Subcutaneous adipose tissue (tissue), 4 donors: ENCODE measurements around the gene CSNK2B. TPM values are rescaled to one million over a fixed set of nuclear protein-coding genes. Genes with fewer than 3 reads are reported as not detected.

Experiments used
- total RNA-seq, 4 donors: library from RNA; depleted of rRNA; stranded (reverse); fragments of >200 nt; gene quantifications; one replicate each; pipeline ENCODE4 v1.1.0, GENCODE V29; 2016
- TF ChIP-seq, protein P1 (sequence below): fragments of 450-650 bp; IDR thresholded peaks from one replicate; pipeline ENCODE4 v1.5.1; 2016; ENCODE audit warnings: low read depth, mild to moderate bottlenecking, control low read depth, antibody characterized with exemption, moderate library complexity

Gene CSNK2B
- total RNA-seq, 4 donors from 2014 or later = 146 to 170 (median 165) TPM

DNA sequence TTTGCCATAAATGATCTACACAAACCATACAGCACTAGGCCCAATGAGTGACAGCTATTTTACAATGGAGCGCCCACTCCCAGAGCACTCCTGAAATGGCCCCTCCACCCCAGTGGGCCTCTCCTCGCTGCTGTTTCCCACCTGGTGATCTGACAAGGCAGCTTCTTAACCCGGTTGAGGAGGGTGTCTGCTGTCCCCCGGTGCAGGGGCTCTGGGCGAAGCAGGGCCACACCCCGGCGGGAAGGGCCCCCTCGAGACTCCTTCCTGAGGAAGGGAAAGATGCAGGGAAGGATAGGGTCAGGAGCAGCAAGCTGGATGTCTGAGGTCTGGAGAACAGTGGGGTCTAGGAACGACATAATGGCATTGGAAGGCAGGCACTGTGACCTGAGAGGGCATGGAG is 27.0 kb downstream of the CSNK2B start:
- TF ChIP-seq, protein P1, sequence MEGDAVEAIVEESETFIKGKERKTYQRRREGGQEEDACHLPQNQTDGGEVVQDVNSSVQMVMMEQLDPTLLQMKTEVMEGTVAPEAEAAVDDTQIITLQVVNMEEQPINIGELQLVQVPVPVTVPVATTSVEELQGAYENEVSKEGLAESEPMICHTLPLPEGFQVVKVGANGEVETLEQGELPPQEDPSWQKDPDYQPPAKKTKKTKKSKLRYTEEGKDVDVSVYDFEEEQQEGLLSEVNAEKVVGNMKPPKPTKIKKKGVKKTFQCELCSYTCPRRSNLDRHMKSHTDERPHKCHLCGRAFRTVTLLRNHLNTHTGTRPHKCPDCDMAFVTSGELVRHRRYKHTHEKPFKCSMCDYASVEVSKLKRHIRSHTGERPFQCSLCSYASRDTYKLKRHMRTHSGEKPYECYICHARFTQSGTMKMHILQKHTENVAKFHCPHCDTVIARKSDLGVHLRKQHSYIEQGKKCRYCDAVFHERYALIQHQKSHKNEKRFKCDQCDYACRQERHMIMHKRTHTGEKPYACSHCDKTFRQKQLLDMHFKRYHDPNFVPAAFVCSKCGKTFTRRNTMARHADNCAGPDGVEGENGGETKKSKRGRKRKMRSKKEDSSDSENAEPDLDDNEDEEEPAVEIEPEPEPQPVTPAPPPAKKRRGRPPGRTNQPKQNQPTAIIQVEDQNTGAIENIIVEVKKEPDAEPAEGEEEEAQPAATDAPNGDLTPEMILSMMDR = no peak

DNA sequence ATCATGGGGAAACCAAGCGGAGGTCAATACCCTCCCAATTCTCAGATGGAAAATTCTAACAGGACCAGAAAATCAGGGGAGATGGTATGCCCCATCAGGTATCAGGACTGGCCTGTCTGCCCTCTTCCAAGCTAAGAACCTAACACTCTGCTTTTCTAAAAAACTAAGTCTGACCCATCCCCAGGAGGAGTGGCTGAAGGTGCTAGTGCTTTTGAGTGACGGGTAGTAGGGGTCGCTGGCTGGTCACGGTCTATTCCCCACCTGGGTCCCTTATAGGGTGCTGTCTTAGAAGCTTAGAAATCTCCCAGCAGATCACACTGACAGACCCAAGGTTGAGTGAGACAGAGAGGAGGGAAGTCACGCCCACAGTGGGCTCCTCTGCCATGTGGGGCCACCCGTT is 27.7 kb downstream of the CSNK2B start:
- TF ChIP-seq, protein P1 = no peak

DNA sequence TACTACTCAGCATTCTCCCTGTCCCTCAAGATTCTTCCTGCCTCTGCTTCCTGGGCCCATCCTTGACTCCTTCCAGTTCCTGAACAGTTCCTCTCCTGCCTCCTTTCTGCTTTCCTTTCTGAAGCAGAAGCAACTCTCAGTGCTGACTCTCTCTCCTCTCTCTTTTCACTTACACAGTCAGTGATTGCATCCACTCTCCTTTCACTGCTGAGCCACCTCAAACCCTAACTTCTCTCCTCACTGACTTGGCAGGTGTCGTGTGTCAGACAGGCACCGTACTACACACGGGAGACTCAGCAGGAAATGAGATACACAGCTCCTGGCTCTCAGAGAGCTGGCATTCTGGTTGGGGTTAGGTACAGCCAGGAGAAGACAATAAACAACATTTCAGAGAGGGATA is 31.7 kb downstream of the CSNK2B start:
- TF ChIP-seq, protein P1 = no peak

DNA sequence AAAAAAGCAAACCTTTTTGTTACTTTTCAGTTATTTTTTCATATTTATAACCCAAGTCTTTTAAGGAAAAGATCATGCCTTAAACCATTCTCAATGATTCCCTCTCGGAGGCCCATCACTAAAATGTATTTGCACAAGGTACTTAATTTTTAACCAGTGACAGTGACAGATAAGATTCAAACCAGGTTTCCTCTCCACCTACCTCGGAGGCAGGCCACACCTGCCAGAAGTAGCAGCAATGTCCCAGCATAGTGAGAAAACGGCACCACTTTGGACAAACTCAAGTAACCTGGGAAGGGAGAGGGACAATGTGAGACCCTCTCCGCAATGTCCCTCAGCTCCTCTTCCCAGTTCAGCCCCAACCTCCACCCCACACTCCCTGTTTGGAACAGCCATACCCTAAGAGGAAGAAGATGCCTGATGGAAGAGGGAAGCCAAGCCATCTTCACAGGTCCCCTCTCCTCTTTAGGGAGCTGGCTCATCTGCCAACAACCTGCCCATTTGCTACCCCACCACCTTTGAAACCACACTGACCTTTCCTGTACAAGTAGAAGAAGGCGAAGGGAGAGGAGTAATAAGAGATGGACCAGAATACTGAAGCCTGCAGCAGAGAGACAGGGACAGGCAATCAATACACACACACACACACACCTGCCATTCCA is 35.0 kb downstream of the CSNK2B start:
- TF ChIP-seq, protein P1 = no peak

DNA sequence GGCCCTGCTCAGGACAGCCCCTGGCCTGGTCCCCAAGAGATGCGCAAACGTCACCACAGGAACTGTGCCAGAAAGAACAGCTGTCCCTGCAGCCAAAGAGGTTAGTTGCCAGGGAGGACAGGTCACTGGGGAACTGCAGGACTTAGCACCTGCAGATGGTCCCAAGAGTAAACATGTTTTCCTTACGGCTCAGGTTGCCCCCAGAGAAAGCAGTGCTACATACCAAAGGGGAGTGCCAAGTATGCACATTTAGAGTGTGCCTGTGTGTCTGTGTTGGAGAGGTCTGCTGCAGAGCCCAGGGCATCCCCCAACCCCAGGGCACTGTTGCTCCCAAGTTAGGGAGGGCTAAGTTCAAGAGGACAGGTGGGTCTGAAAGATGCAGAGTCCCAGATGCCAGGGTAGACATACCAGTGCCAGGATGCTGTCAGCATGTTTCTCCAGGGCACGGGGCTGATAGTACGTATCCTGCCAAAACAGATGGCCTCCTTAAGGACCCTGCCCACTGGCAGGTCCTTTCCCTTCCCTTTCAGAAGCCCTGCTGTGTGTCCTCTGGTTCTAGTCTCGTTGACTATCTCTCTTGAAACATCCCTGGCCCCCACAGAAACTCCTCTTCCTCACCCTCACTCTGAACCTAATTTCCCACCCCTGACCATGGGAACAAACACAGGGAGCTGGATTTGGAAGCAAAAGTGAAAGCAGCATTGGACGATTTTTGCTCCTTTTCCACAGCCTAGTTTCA is 36.0 kb downstream of the CSNK2B start:
- TF ChIP-seq, protein P1 = no peak

DNA sequence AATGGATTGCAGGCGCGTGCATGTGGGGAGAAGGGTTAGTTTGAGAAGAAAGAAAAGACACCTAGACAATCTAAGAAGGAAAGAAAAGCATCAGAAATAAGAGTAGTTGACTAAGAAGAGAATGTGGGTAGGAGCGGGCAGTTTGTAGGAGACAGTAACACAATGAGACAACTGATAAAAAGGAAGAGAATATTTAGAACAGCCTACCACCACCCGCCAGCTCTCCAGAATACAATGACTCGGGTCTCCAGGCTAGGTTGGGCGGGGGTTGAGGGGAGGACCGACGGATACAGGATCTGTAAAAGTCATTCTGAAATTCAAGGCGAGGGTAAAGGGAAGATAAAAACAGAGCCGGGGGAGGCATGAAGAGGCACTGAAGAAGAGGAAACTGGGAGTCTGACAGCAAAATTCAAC is 36.5 kb downstream of the CSNK2B start:
- TF ChIP-seq, protein P1 = no peak

DNA sequence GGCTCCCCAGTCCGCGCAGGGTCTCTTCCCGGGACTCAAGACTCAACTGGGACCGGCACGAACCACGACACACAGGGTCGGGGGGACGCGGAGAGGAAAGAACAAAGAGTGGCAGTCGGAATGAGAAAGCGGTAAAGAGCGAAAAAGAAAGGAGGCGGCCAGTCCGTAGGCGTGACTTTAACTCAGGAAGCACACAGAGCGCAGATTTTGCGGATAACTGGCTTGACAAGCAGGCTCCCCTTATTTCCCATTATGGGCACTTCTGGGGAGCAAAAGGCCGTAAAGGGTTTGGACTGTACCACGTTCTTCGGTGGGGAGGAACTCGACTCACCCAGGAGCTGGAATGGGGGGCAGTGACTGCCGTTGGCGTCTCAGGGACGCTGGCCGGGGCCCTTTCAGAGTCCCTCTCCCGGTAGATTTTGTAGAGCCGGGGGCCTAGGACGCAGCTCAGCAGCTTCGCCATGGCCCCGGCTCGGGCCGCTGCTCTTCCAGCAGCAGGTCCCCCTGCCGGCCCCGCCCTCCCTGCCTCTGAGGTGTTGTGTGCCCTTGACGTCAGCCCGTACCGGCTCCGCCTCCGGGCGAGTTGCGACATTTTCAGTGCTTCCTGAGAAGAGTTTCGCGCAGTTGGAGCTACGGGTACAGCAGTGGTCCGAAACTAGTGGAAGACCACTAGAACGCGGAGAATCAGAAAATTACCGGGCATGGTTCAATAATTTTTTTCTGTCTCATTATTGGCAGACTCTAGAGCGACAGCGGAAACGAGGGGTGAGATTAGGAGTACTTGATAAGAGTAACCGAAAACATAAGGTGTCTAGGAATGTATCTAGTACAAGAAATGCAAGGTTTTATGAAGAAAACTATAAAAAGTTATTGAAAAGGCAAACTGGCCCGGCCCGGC is 37.2 kb downstream of the CSNK2B start, which contains the start of gene ABHD16A:
Gene ABHD16A, minus strand, starts transcription at position 506 of the 898 bp plus-strand sequence. Its CDS starts 43 bp downstream, at position 463.
- TF ChIP-seq, protein P1 = no peak
